MM.1S (cell line): Measurements from ENCODE around the gene ANKRD61.
"Not testable (repeated sequence)": the region's sequence is repeated elsewhere in the genome, so short reads cannot be mapped to it uniquely, and the experiment has no call there.

ENCODE experiments used
- DNase-seq: peaks from one replicate; pipeline ENCODE4 v3.0.0-alpha.2; 2015
- H2AFZ ChIP-seq: fragments of 300-600 bp; sonication (generic); 2 replicates; pipeline ENCODE4 v1.6.0; 2016; ENCODE audit warnings: antibody characterized with exemption, low read length
- H3F3A ChIP-seq: fragments of 300-600 bp; sonication (generic); 2 replicates; pipeline ENCODE4 v1.6.1; 2016; ENCODE audit warnings: mild to moderate bottlenecking, antibody characterized with exemption, low read length, moderate library complexity, mixed read lengths; ENCODE audit not compliant: insufficient read depth
- H3K27ac ChIP-seq: fragments of 300-600 bp; sonication (generic); 2 replicates; pipeline ENCODE4 v1.5.1; 2016; ENCODE audit warnings: mild to moderate bottlenecking, low read length
- H3K27me3 ChIP-seq: fragments of 300-600 bp; sonication (generic); replicated peaks from 2 replicates; pipeline ENCODE4 v1.6.0; 2016; ENCODE audit warnings: low read length; ENCODE audit not compliant: insufficient read depth
- H3K36me3 ChIP-seq: fragments of 300-600 bp; sonication (generic); replicated peaks from 2 replicates; pipeline ENCODE4 v1.6.1; 2016; ENCODE audit warnings: mild to moderate bottlenecking, low read length, mixed read lengths; ENCODE audit not compliant: insufficient read depth
- H3K4me1 ChIP-seq: fragments of 300-600 bp; sonication (generic); 2 replicates; pipeline ENCODE4 v1.6.1; 2016; ENCODE audit warnings: low read length, mixed read lengths
- H3K4me2 ChIP-seq: fragments of 300-600 bp; sonication (generic); 2 replicates; pipeline ENCODE4 v1.6.0; 2016; ENCODE audit warnings: low read depth, low read length
- H3K4me3 ChIP-seq: fragments of 300-600 bp; sonication (generic); 2 replicates; pipeline ENCODE4 v1.5.1; 2016; ENCODE audit warnings: low read length, mixed read lengths
- H3K79me2 ChIP-seq: fragments of 300-600 bp; sonication (generic); 2 replicates; pipeline ENCODE4 v1.6.1; 2016; ENCODE audit warnings: mixed run types, low read length, mixed read lengths
- H3K9ac ChIP-seq: fragments of 300-600 bp; sonication (generic); 2 replicates; pipeline ENCODE4 v1.6.1; 2016; ENCODE audit warnings: low read length, mixed read lengths
- H3K9me2 ChIP-seq: fragments of 300-600 bp; sonication (generic); replicated peaks from 2 replicates; pipeline ENCODE4 v1.6.1; 2016; ENCODE audit warnings: mild to moderate bottlenecking, low read length, mixed read lengths; ENCODE audit not compliant: insufficient read depth
- H3K9me3 ChIP-seq: fragments of 300-600 bp; sonication (generic); replicated peaks from 2 replicates; pipeline ENCODE4 v1.6.1; 2016; ENCODE audit warnings: mild to moderate bottlenecking, low read length, mixed read lengths; ENCODE audit not compliant: insufficient read depth
- H4K20me1 ChIP-seq: fragments of 300-600 bp; sonication (generic); 2 replicates; pipeline ENCODE4 v1.6.1; 2016; ENCODE audit warnings: mild to moderate bottlenecking, low read length, moderate library complexity, mixed read lengths; ENCODE audit not compliant: insufficient read depth
- EZH2 ChIP-seq: fragments of 300-600 bp; sonication (generic); optimal IDR thresholded peaks from 2 replicates; pipeline ENCODE3; 2017; ENCODE audit warnings: low read depth, mild to moderate bottlenecking, antibody characterized with exemption, low read length, mixed read lengths
- EZH2phosphoT487 ChIP-seq: fragments of 300-600 bp; sonication (generic); IDR thresholded peaks from 2 replicates; pipeline ENCODE4 v1.6.1; 2018; ENCODE audit warnings: antibody characterized with exemption, low read length
- TF ChIP-seq, protein P1 (sequence below): fragments of 300-600 bp; sonication (generic); IDR thresholded peaks from 2 replicates; pipeline ENCODE4 v1.5.1; 2016; ENCODE audit warnings: antibody characterized with exemption, low read length, mixed read lengths

The ANKRD61 gene

DNA sequence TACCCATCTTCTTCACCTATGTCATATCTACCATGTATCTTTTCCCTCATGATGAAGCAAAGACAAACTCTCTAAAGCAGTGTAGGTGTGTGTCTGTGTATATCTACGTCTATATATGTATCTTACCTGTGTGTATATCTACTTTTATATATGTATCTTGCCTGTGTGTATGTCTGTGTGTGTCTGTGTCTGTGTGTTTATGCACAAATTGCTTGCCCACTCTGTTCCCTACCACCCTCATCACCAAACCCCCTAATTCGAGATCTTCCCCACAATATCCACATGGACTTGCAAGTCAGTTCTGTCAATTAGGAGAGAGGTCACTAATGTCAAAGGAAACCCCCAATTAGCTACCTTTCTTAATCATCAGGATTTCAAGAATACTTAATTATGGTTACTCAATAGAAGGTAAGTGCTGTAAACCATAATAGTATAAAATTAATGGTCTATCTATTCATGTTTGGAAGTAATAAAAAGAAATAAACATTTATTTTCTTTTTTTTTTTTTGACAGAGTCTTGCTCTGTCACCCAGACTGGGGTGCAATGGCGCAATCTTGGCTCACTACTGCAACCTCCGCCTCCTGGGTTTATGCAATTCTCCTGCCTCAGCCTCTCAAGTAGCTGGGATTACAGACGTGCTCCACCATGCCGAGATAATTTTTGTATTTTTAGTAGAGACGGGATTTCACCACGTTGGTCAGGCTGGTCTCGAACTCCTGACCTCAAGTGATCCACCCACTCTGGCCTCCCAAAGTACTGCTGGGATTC is 43.6 kb downstream of the ANKRD61 start:
- no peaks in the 10 kb centered on the region for H3K27me3 ChIP-seq
- H3K4me3 ChIP-seq: no peak overlapping the region
- no peaks in the 10 kb centered on the region for H3K9me2 ChIP-seq
- no peaks in the 10 kb centered on the region for H3K79me2 ChIP-seq
- no peaks in the 10 kb centered on the region for H3K36me3 ChIP-seq
- DNase-seq: no peak
- H3K27ac ChIP-seq: no peak overlapping the region
- TF ChIP-seq, protein P1, sequence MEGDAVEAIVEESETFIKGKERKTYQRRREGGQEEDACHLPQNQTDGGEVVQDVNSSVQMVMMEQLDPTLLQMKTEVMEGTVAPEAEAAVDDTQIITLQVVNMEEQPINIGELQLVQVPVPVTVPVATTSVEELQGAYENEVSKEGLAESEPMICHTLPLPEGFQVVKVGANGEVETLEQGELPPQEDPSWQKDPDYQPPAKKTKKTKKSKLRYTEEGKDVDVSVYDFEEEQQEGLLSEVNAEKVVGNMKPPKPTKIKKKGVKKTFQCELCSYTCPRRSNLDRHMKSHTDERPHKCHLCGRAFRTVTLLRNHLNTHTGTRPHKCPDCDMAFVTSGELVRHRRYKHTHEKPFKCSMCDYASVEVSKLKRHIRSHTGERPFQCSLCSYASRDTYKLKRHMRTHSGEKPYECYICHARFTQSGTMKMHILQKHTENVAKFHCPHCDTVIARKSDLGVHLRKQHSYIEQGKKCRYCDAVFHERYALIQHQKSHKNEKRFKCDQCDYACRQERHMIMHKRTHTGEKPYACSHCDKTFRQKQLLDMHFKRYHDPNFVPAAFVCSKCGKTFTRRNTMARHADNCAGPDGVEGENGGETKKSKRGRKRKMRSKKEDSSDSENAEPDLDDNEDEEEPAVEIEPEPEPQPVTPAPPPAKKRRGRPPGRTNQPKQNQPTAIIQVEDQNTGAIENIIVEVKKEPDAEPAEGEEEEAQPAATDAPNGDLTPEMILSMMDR: no peak
- TF ChIP-seq EZH2phosphoT487: no peak
- no peak for TF ChIP-seq EZH2
- H3F3A ChIP-seq: peaks cover 11% of the 10 kb centered on the region
- no peaks in the 10 kb centered on the region for H3K9me3 ChIP-seq
- peaks cover 8% of the 10 kb centered on the region for H3K4me1 ChIP-seq
- no peak overlapping the region for H2AFZ ChIP-seq
- no peak overlapping the region for H3K4me2 ChIP-seq
- H4K20me1 ChIP-seq: no peaks in the 10 kb centered on the region
- no peak overlapping the region for H3K9ac ChIP-seq

DNA sequence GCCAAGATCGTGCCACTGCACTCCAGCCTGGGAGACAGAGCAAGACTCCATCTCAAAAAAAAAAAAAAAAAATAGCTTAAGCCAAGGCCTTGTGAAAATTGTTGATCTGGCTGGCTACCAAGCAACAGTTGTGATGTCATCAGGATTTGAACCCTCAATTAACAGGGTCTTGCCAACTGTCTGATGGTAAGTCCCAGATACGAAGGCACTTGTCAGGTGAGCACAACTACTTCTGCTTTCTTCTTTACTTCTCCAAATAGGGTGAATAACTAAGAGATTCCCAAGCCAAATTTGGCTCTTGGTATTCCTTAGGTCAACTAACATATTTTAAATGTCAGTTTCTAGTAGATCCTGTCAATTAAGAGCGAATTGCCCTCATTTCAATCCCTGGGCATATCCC is 47.4 kb downstream of the ANKRD61 start:
- Histone ChIP-seq H3K9me2 (no peaks in the 10 kb centered on the region), H4K20me1 (no peaks in the 10 kb centered on the region), H3K4me3 (no peak overlapping the region), H3F3A (peaks cover 16% of the 10 kb centered on the region), H3K9ac (no peak overlapping the region), H3K27ac (no peak overlapping the region), H3K9me3 (no peaks in the 10 kb centered on the region), H3K4me2 (no peak overlapping the region), H3K36me3 (no peaks in the 10 kb centered on the region), H3K4me1 (no peaks in the 10 kb centered on the region), H3K27me3 (no peaks in the 10 kb centered on the region), H3K79me2 (no peaks in the 10 kb centered on the region), H2AFZ (no peak overlapping the region)
- no peak for DNase-seq
- TF ChIP-seq EZH2: no peak
- no peak for TF ChIP-seq EZH2phosphoT487
- TF ChIP-seq, protein P1: no peak

DNA sequence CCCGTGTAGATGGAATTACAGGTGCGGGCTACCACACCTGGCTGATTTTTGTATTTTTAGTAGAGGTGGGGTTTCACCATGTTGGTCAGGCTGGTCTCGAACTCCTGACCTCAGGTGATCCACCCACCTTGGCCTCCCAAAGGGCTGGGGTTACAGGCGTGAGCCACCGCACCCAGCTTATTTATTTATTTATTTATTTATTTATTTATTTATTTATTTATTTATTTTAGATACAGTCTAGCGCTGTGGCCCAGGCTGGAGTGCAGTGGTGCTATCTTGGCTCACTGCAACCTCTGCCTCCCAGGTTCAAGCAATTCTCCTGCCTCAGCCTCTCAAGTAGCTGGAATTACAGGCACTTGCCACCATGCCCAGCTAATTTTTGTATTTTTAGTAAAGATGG is 51.9 kb downstream of the ANKRD61 start:
- H2AFZ ChIP-seq, H3K9me2 ChIP-seq, H3K4me1 ChIP-seq, DNase-seq, H3K36me3 ChIP-seq, H3K9ac ChIP-seq, H4K20me1 ChIP-seq, H3K4me3 ChIP-seq, H3K9me3 ChIP-seq, H3K79me2 ChIP-seq, H3K27ac ChIP-seq, H3K4me2 ChIP-seq, H3K27me3 ChIP-seq: not testable (repeated sequence)
- H3F3A ChIP-seq: peaks cover 16% of the 10 kb centered on the region
